Neural progenitor cell (in vitro differentiated cells): ENCODE data around the gene RASGRF2. TPM values are rescaled to one million over a fixed set of nuclear protein-coding genes. Genes with fewer than 3 reads are reported as not detected.

Experiments
- DNase-seq: peaks from one replicate; pipeline ENCODE4 v3.0.0-alpha.2; 2016; ENCODE audit warnings: low spot score
- H2AFZ ChIP-seq: fragments of 200-600 bp; sonication (generic); replicated peaks from 2 replicates; pipeline ENCODE4 v1.6.1; 2016; ENCODE audit warnings: antibody characterized with exemption
- H3F3A ChIP-seq: fragments of 200-600 bp; sonication (generic); 2 replicates; pipeline ENCODE4 v1.6.1; 2016; ENCODE audit warnings: antibody characterized with exemption, low read depth
- H3K27ac ChIP-seq: fragments of 200-600 bp; sonication (generic); 2 replicates; pipeline ENCODE4 v1.5.1; 2016; ENCODE audit warnings: mild to moderate bottlenecking
- H3K27me3 ChIP-seq: fragments of 200-600 bp; sonication (generic); 2 replicates; pipeline ENCODE4 v1.6.1; 2016; ENCODE audit warnings: mild to moderate bottlenecking, moderate library complexity
- H3K36me3 ChIP-seq: fragments of 200-600 bp; sonication (generic); 2 replicates; pipeline ENCODE4 v1.5.1; 2016
- H3K4me1 ChIP-seq: fragments of 200-600 bp; sonication (generic); 2 replicates; pipeline ENCODE4 v1.6.1; 2016; ENCODE audit warnings: mixed run types
- H3K4me2 ChIP-seq: fragments of 200-600 bp; sonication (generic); 2 replicates; pipeline ENCODE4 v1.6.1; 2016
- H3K4me3 ChIP-seq: fragments of 200-600 bp; sonication (generic); 2 replicates; pipeline ENCODE4 v1.5.1; 2016
- H3K79me2 ChIP-seq: fragments of 200-600 bp; sonication (generic); 2 replicates; pipeline ENCODE4 v1.6.1; 2016; ENCODE audit warnings: low read depth
- H3K9ac ChIP-seq: fragments of 200-600 bp; sonication (generic); 2 replicates; pipeline ENCODE4 v1.6.1; 2016
- H3K9me3 ChIP-seq: fragments of 200-600 bp; sonication (generic); 2 replicates; pipeline ENCODE4 v1.5.1; 2016; ENCODE audit warnings: low read depth
- H4K20me1 ChIP-seq: fragments of 200-600 bp; sonication (generic); 2 replicates; pipeline ENCODE4 v1.6.1; 2016; ENCODE audit warnings: low read depth
- H3K27ac Mint-ChIP-seq: 3 replicates; pipeline ENCODE4 v1.8.0; 2021; ENCODE audit warnings: mixed read lengths
- H3K27me3 Mint-ChIP-seq: 2 replicates; pipeline ENCODE4 v1.8.0; 2022; ENCODE audit warnings: low read depth, mild to moderate bottlenecking, inconsistent platforms, moderate library complexity, mixed read lengths; ENCODE audit not compliant: insufficient read depth
- H3K36me3 Mint-ChIP-seq: 3 replicates; pipeline ENCODE4 v1.8.0; 2021; ENCODE audit warnings: mixed read lengths
- H3K4me1 Mint-ChIP-seq: 3 replicates; pipeline ENCODE4 v1.8.0; 2021; ENCODE audit warnings: mixed read lengths
- H3K4me3 Mint-ChIP-seq: 3 replicates; pipeline ENCODE4 v1.8.0; 2021; ENCODE audit warnings: mild to moderate bottlenecking, moderate library complexity, mixed read lengths
- H3K9me3 Mint-ChIP-seq: 3 replicates; pipeline ENCODE4 v1.8.0; 2020; ENCODE audit warnings: mixed read lengths
- CTCF ChIP-seq: fragments of 200-600 bp; sonication (generic); IDR thresholded peaks from 2 replicates; pipeline ENCODE4 v1.5.1; 2017; ENCODE audit warnings: antibody characterized with exemption, mild to moderate bottlenecking
- EZH2 ChIP-seq: fragments of 200-600 bp; sonication (generic); IDR thresholded peaks from 2 replicates; pipeline ENCODE4 v1.6.1; 2017; ENCODE audit warnings: antibody characterized with exemption, mild to moderate bottlenecking, moderate library complexity
- EZH2phosphoT487 ChIP-seq: fragments of 200-600 bp; sonication (generic); IDR thresholded peaks from 2 replicates; pipeline ENCODE4 v1.6.1; 2017; ENCODE audit warnings: antibody characterized with exemption
- total RNA-seq: library from RNA; depleted of rRNA; stranded (reverse); fragments of >200 nt; gene quantifications from 2 replicates; pipeline ENCODE4 v1.2.3, GENCODE V29; 2015; ENCODE audit warnings: low replicate concordance

The RASGRF2 gene
- total RNA-seq, 1 donor from 2014 or later: 0.15 TPM

GRCh38 chr5:81166430-81166829 lies 206.3 kb downstream of the RASGRF2 start:
- no peaks in the 10 kb centered on the region for H3K9me3 Mint-ChIP-seq
- Histone ChIP-seq H3K27me3 (no peaks in the 10 kb centered on the region), H4K20me1 (no peaks in the 10 kb centered on the region), H3K9me3 (no peaks in the 10 kb centered on the region), H3F3A (no peaks in the 10 kb centered on the region), H3K9ac (no peak overlapping the region), H3K36me3 (no peaks in the 10 kb centered on the region), H3K27ac (no peak overlapping the region), H3K79me2 (no peaks in the 10 kb centered on the region), H2AFZ (no peak overlapping the region), H3K4me2 (no peak overlapping the region), H3K4me1 (no peaks in the 10 kb centered on the region), H3K4me3 (no peak overlapping the region)
- no peak for TF ChIP-seq EZH2
- TF ChIP-seq CTCF: no peak
- no peak for TF ChIP-seq EZH2phosphoT487
- no peak for DNase-seq
- H3K4me3 Mint-ChIP-seq: no peak overlapping the region
- H3K27ac Mint-ChIP-seq: no peak overlapping the region
- no peaks in the 10 kb centered on the region for H3K36me3 Mint-ChIP-seq
- H3K4me1 Mint-ChIP-seq: peaks cover 18% of the 10 kb centered on the region
- peaks cover 9% of the 10 kb centered on the region for H3K27me3 Mint-ChIP-seq

- Histone ChIP-seq H3F3A (no peaks in the 10 kb centered on the region), H4K20me1 (no peaks in the 10 kb centered on the region), H3K9me3 (no peaks in the 10 kb centered on the region), H3K27ac (no peak overlapping the region), H3K9ac (no peak overlapping the region), H3K4me2 (no peak overlapping the region), H3K36me3 (no peaks in the 10 kb centered on the region), H3K4me1 (no peaks in the 10 kb centered on the region), H3K79me2 (no peaks in the 10 kb centered on the region), H3K4me3 (no peak overlapping the region), H2AFZ (peak overlapping the region; percentile 47), H3K27me3 (no peaks in the 10 kb centered on the region)
- no peak for DNase-seq
- Mint-ChIP-seq H3K27me3 (peaks cover 9% of the 10 kb centered on the region), H3K4me3 (no peak overlapping the region), H3K36me3 (no peaks in the 10 kb centered on the region), H3K9me3 (no peaks in the 10 kb centered on the region), H3K4me1 (peaks cover 18% of the 10 kb centered on the region), H3K27ac (peak overlapping the region; percentile 74)
- TF ChIP-seq CTCF: no peak
- TF ChIP-seq EZH2phosphoT487: no peak
- no peak for TF ChIP-seq EZH2
These were observed 206.9 kb downstream of the RASGRF2 start for GRCh38 chr5:81167078-81167477.

GRCh38 chr5:81167544-81167943 lies 207.4 kb downstream of the RASGRF2 start:
- no peaks in the 10 kb centered on the region for H3K36me3 Mint-ChIP-seq
- peaks cover 18% of the 10 kb centered on the region for H3K4me1 Mint-ChIP-seq
- no peak overlapping the region for H3K4me3 Mint-ChIP-seq
- H3K9me3 ChIP-seq: no peaks in the 10 kb centered on the region
- no peaks in the 10 kb centered on the region for H3K9me3 Mint-ChIP-seq
- no peak for TF ChIP-seq EZH2
- no peak for TF ChIP-seq EZH2phosphoT487
- no peak for TF ChIP-seq CTCF
- H4K20me1 ChIP-seq: no peaks in the 10 kb centered on the region
- no peaks in the 10 kb centered on the region for H3K36me3 ChIP-seq
- no peaks in the 10 kb centered on the region for H3F3A ChIP-seq
- H3K27me3 ChIP-seq: no peaks in the 10 kb centered on the region
- no peak overlapping the region for H3K4me3 ChIP-seq
- H3K4me2 ChIP-seq: no peak overlapping the region
- DNase-seq: no peak
- H2AFZ ChIP-seq: peak overlapping the region; percentile 47
- peak overlapping the region; percentile 33 for H3K27ac Mint-ChIP-seq
- H3K4me1 ChIP-seq: no peaks in the 10 kb centered on the region
- H3K27ac ChIP-seq: no peak overlapping the region
- peaks cover 9% of the 10 kb centered on the region for H3K27me3 Mint-ChIP-seq
- H3K9ac ChIP-seq: no peak overlapping the region
- H3K79me2 ChIP-seq: no peaks in the 10 kb centered on the region
